HepG2 (cell line): ENCODE results near the gene GRB2.

Source experiments
- HMG20B ChIP-seq: conservative IDR thresholded peaks from 2 replicates; pipeline ENCODE4 v1.6.1; 2016; ENCODE audit warnings: missing genetic modification reagents, missing compliant biosample characterization
- NONO ChIP-seq, 2 experiments: fragments of 450-650 bp in 1 of 2; sonication (generic) in 1 of 2; formaldehyde crosslinking in 1 of 2; IDR thresholded peaks in 1 of 2; conservative IDR thresholded peaks in 1 of 2; 2 replicates each; pipeline versions ENCODE4 v1.6.1 to v1.8.0; 2017 to 2022; ENCODE audit warnings: mild to moderate bottlenecking in 1 of 2, missing genetic modification reagents in 1 of 2, moderate library complexity in 1 of 2
- TF ChIP-seq, protein P1 (sequence below): sonication (generic); formaldehyde crosslinking; IDR thresholded peaks from 2 replicates; pipeline ENCODE4 v1.8.1; 2023; ENCODE audit warnings: mild to moderate bottlenecking, inconsistent platforms, moderate library complexity, missing genetic modification reagents, borderline replicate concordance
- TF ChIP-seq, protein P2 (sequence below): sonication (generic); formaldehyde crosslinking; IDR thresholded peaks from 2 replicates; pipeline ENCODE4 v1.8.0; 2022; ENCODE audit warnings: low read depth, missing genetic modification reagents

DNA sequence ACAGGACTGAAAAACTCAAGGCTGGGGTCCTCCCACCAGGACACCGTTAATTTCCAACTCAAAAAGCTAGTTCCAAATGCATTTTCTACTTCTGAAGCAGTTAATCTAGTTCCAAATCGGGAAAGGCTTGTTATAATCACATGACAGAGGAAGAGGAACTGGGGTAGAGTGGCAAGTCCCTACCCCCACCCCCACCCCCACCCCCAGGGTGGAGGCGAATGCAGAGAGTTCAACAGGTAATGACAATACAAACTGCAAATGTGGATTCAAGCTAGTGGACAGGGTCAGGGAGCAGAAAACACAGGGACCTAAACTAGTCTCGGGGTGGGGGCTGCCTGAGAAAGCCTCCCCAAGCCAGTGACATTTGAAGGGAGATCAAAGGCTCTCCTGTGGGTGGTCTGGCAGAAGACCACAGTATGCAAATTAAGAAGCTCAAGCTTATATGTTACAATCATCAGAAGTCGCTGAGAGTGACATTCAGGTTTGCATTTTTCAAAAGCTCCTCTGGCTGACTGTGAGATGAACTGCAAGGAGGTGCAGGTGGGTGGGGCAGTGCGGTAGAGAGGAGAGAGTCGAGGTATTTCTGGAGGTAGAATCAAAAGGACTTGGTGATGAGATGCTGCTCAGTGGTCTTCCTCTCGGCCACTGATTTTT lies 59.8 kb downstream of the GRB2 start:
- no peak for TF ChIP-seq HMG20B (CRISPR knock-in tag)
- no peak for TF ChIP-seq NONO (IDR thresholded peaks at IDR 0.05)
- no peak for TF ChIP-seq NONO (CRISPR knock-in tag; conservative IDR thresholded peaks at IDR 0.05)
- TF ChIP-seq, protein P1, sequence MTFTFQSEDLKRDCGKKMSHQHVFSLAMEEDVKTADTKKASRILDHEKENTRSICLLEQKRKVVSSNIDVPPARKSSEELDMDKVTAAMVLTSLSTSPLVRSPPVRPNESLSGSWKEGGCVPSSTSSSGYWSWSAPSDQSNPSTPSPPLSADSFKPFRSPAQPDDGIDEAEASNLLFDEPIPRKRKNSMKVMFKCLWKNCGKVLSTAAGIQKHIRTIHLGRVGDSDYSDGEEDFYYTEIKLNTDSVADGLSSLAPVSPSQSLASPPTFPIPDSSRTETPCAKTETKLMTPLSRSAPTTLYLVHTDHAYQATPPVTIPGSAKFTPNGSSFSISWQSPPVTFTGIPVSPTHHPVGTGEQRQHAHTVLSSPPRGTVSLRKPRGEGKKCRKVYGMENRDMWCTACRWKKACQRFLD, result no peak
- TF ChIP-seq, protein P2, sequence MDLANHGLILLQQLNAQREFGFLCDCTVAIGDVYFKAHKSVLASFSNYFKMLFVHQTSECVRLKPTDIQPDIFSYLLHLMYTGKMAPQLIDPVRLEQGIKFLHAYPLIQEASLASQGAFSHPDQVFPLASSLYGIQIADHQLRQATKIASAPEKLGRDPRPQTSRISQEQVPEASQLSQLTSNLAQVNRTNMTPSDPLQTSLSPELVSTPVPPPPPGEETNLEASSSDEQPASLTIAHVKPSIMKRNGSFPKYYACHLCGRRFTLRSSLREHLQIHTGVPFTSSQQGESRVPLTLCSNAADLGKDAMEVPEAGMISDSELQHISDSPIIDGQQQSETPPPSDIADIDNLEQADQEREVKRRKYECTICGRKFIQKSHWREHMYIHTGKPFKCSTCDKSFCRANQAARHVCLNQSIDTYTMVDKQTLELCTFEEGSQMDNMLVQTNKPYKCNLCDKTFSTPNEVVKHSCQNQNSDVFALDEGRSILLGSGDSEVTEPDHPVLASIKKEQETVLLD (CRISPR knock-in tag), result no peak
